Omental fat pad (tissue), 4 donors: ENCODE measurements around the gene MYOM1. TPM values are rescaled to one million over a fixed set of nuclear protein-coding genes. Genes with fewer than 3 reads are reported as not detected.

Experiments used
- ATAC-seq: fragments of 150-250 bp; one replicate; pipeline ENCODE4 v1.9.1; 2016; ENCODE audit warnings: mild to moderate bottlenecking, moderate library complexity; ENCODE audit not compliant: low FRiP score
- DNase-seq: peaks from one replicate; pipeline ENCODE4 v3.0.0-alpha.2; 2019; ENCODE audit warnings: low spot score
- total RNA-seq, 4 donors: library from RNA; depleted of rRNA; stranded (reverse); fragments of >200 nt; gene quantifications; one replicate each; pipeline ENCODE4 v1.1.0, GENCODE V29; 2016
- TF ChIP-seq, protein P1 (sequence below), 3 donors: fragments of 450-650 bp; IDR thresholded peaks; one replicate each; pipeline ENCODE4 v1.5.1; 2016 to 2017; ENCODE audit warnings: antibody characterized with exemption in 3 of 3, mild to moderate bottlenecking in 3 of 3, moderate library complexity in 2 of 3

Gene MYOM1
- total RNA-seq, 4 donors from 2014 or later: 2.6 to 8.5 (median 2.9) TPM

GRCh38 chr18:3263132-3263700 lies 43.4 kb upstream of the MYOM1 start:
- ATAC-seq (no peak), DNase-seq (no peak)
- TF ChIP-seq, protein P1, sequence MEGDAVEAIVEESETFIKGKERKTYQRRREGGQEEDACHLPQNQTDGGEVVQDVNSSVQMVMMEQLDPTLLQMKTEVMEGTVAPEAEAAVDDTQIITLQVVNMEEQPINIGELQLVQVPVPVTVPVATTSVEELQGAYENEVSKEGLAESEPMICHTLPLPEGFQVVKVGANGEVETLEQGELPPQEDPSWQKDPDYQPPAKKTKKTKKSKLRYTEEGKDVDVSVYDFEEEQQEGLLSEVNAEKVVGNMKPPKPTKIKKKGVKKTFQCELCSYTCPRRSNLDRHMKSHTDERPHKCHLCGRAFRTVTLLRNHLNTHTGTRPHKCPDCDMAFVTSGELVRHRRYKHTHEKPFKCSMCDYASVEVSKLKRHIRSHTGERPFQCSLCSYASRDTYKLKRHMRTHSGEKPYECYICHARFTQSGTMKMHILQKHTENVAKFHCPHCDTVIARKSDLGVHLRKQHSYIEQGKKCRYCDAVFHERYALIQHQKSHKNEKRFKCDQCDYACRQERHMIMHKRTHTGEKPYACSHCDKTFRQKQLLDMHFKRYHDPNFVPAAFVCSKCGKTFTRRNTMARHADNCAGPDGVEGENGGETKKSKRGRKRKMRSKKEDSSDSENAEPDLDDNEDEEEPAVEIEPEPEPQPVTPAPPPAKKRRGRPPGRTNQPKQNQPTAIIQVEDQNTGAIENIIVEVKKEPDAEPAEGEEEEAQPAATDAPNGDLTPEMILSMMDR (IDR thresholded peaks at IDR 0.05): no peak

DNA sequence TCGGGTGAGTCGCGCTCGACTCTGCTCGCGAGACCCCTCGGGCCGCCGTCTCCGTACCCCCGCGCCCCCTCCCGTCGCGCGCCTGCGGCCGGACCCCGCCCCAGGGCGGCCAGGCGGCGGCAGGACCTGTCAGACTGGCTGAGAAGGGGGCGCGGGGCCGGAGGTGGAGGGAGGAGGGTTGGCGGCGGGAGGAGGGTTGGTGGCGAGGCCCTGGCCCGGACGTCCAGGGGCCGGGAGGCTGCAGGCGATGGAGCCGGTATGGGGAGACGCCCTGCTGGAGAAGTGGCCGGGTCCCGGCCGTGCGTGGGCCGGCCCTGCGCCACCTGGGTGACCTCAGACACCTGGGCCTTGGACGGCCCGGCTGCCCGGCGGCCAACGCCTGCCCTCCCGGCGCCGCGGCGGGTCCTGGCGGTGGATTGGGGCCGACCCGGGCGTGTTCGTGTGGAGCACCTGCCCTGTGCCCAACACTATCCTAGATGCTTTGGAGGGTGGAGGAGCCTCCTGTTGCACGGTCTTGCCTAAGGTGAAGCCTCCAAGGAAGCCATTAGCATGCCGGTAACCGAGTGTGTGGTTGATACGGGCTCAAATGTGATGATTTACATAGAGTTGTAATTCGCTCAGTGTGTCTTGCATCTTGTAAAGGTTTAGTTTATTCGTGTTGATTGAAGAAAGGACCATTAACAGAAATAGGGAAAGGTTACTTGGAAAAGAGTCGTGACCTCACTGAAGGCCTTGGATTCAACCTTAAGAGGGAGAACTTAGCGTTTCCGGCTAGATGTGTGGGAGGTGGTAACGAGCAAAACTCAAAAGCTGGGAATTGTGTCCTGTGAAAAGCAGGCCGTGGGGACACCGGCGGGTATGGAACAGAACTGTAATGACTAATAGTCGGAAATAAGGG lies 42.7 kb upstream of the MYOM1 start:
- TF ChIP-seq, protein P1 (IDR thresholded peaks at IDR 0.05): no peak
- no peak for DNase-seq
- ATAC-seq: peak; percentile 47

- peak; percentile 85 for ATAC-seq
Observed at GRCh38 chr18:3261373-3262233, 41.8 kb upstream of the MYOM1 start, which contains the start of gene MYL12B. Gene MYL12B, plus strand, starts transcription at chr18:3262133. Its CDS starts 10,766 bp downstream, at chr18:3272899.

DNA sequence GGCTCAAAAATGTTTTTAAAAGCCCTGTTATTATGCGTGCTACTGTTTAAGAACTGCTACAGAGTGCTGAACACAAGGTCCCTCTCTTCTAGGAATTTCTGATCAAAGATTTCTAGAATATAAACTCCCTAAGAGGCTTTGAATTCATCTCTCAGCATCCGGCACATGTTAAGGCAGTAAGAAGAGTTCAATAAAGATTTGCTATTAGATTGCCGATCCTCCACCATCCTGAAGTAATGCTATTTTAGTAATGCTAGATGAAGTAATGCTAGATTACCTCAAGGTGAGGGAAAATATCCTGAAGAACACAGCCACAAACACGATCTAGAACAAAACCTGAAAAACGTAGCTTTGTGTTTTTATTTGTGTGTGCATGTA lies 41.2 kb upstream of the MYOM1 start:
- DNase-seq: no peak
- TF ChIP-seq, protein P1 (IDR thresholded peaks at IDR 0.05): no peak
- no peak for ATAC-seq

More at GRCh38 chr18:3261373-3262233, 41.8 kb upstream of the MYOM1 start, which contains the start of gene MYL12B:
- TF ChIP-seq, protein P1 (IDR thresholded peaks at IDR 0.05): no peak
- DNase-seq: peak; percentile 46

GRCh38 chr18:3257627-3258120 lies 37.9 kb upstream of the MYOM1 start:
- ATAC-seq: no peak
- DNase-seq: no peak
- TF ChIP-seq, protein P1 (IDR thresholded peaks at IDR 0.05): no peak

- DNase-seq (no peak), ATAC-seq (no peak)
- TF ChIP-seq, protein P1 (IDR thresholded peaks at IDR 0.05): no peak
Observed at GRCh38 chr18:3256693-3257626, 37.2 kb upstream of the MYOM1 start.
